NCI-H1417 treated with DMSO at 0.1 percent for 48 hours (cell line): ENCODE data around the gene ARHGAP40.

Experiments
- DNase-seq: peaks from one replicate; lab custom pipeline; 2025; lab: John Stamatoyannopoulos, UW

Gene ARHGAP40

GRCh38 chr20:38601216-38602184 is at the start of gene ARHGAP40:
TSS of gene ARHGAP40 (plus strand) at chr20:38601809.
- DNase-seq, result no peak

GRCh38 chr20:38554986-38555385 is 46.6 kb upstream of the ARHGAP40 start:
- no peak for DNase-seq

GRCh38 chr20:38555395-38555794 is 46.2 kb upstream of the ARHGAP40 start:
- no peak for DNase-seq

GRCh38 chr20:38557174-38557573 is 44.4 kb upstream of the ARHGAP40 start:
- DNase-seq, result no peak

- no peak for DNase-seq
Measured at GRCh38 chr20:38558596-38559360, 42.8 kb upstream of the ARHGAP40 start.

- DNase-seq, result no peak
Measured at GRCh38 chr20:38559764-38560163, 41.8 kb upstream of the ARHGAP40 start.

- DNase-seq, result no peak
Measured at GRCh38 chr20:38563802-38564431, 37.7 kb upstream of the ARHGAP40 start.

GRCh38 chr20:38564680-38565079 is 36.9 kb upstream of the ARHGAP40 start:
- DNase-seq, result no peak

GRCh38 chr20:38566036-38566598 is 35.5 kb upstream of the ARHGAP40 start:
- no peak for DNase-seq

- no peak for DNase-seq
Measured at GRCh38 chr20:38569747-38570525, 31.7 kb upstream of the ARHGAP40 start.

GRCh38 chr20:38573413-38573812 is 28.2 kb upstream of the ARHGAP40 start:
- no peak for DNase-seq

- DNase-seq, result no peak
Measured at GRCh38 chr20:38579219-38579910, 22.2 kb upstream of the ARHGAP40 start.

GRCh38 chr20:38579921-38580320 is 21.7 kb upstream of the ARHGAP40 start:
- DNase-seq, result no peak

GRCh38 chr20:38581013-38581412 is 20.6 kb upstream of the ARHGAP40 start, which contains the start of gene ADIG:
TSS of gene ADIG (plus strand) at chr20:38581197. CDS start at chr20:38581251, 54 bp downstream.
- DNase-seq, result no peak

GRCh38 chr20:38581830-38582358 is 19.7 kb upstream of the ARHGAP40 start:
- no peak for DNase-seq

GRCh38 chr20:38583306-38583705 is 18.3 kb upstream of the ARHGAP40 start:
- DNase-seq, result no peak

GRCh38 chr20:38584099-38584763 is 17.4 kb upstream of the ARHGAP40 start:
- no peak for DNase-seq

GRCh38 chr20:38585404-38586180 is 16.0 kb upstream of the ARHGAP40 start:
- no peak for DNase-seq

GRCh38 chr20:38586181-38586525 is 15.5 kb upstream of the ARHGAP40 start:
- DNase-seq, result no peak
